NCI-H774 (cell line): ENCODE data around the gene CRYBG2.
"Not testable (repeated sequence)": the region's sequence is repeated elsewhere in the genome, so short reads cannot be mapped to it uniquely, and the experiment has no call there.

Experiments
- DNase-seq: peaks from one replicate; lab custom pipeline; 2025; lab: John Stamatoyannopoulos, UW

The CRYBG2 gene

DNA sequence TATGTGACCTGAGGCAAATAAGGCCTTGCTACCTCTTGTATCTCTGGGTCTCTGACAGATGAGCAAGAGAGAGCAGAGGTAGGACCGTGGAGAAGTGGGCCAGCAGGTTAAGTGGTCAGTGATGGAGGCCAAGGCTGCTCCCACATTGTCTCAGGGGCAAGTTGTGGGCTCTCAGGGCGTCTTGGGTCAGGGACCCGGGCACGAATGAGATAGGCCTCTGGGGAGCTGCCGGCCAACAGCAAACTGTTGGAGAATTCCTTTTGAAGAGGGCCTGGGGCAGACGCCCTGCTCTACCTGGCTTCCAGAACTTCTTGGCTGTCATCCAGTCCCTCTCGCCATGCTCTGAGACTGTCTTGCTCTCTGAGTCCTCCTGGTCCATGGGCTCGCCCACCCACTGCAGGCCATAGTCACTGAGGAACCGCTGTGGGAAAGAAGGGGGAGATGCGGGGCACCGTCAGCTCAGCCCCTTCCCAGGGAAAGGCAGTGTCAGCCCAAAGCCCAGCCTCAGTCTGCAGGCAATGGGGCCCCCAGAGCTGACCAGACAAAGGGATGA, 59.9 kb downstream of the CRYBG2 start:
- no peak for DNase-seq

DNA sequence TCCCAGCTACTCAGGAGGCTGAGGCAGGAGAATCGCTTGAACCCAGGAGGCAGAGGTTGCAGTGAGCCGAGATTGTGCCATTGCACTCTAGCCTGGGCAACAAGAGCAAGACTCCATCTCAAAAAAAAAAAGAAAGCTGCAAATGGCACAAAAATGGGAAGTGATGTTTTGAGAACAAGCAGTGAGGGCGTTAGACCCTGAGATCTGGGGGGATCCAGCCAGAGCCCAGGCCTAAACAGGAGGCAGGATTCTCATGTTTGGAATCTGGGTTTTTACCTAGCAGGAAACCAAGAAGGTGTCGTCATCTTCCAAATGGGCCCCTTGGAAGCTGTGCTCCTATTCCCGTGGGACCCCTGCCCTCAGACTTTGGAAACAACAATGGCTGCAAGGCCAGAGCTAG, 61.2 kb downstream of the CRYBG2 start:
- DNase-seq = not testable (repeated sequence)

DNA sequence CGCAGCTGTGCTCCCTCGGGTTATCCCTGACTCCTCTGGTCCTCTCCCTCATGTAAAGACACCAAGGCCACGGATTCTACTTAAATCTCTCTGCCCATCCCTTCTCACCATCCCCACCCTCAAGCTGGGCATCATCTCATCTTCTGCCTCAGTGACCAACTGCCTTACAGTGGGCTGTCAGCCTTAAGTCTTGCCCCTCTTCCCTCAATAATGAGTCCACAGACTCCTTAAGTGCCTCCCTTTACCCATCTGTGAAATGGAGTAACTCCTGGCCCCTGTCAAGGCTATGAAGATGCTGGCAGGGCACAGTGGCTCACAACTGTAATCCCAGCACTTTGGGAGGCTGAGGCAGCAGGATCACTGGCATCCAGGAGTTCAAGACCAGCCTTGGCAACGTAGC, 62.0 kb downstream of the CRYBG2 start:
- DNase-seq = no peak

DNA sequence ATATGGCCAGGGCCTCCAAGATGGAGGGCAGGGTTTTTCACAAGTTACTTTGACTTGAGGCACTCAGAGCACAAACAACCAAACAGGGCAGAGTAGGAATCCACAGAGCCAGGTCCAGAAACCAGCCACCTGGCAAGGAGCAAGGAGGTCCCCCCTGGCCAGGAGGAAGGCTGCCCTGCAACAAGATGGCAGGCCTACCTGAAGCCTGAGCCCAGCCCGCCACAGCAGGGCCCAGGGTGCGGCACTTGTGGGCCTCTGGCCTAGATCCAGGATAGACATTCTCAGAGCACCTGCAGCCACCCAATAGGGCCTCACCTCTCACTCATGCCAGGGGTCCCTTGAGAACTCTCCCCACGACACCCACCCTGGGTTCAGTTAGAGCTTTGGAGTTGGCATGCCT, 62.5 kb downstream of the CRYBG2 start:
- DNase-seq = no peak

DNA sequence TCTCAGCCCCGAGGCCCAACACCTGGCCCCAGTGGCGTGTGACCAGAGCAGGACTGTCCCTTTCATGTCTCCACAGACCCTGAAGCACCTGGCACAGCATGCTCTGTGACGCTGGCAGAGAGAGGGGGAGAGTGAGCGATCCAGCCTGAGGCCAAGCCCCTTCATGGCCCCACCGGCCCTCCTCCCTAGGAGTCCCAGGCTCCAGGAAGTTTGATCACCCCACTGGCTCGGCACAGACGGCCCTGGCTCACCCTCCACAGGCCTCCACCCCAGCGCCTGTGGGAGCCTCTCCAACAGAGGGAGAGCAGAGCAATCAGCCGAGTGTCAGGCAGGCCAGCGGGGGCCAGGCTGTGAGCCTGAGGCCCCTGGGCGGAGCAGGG, 63.1 kb downstream of the CRYBG2 start:
- DNase-seq = no peak

DNA sequence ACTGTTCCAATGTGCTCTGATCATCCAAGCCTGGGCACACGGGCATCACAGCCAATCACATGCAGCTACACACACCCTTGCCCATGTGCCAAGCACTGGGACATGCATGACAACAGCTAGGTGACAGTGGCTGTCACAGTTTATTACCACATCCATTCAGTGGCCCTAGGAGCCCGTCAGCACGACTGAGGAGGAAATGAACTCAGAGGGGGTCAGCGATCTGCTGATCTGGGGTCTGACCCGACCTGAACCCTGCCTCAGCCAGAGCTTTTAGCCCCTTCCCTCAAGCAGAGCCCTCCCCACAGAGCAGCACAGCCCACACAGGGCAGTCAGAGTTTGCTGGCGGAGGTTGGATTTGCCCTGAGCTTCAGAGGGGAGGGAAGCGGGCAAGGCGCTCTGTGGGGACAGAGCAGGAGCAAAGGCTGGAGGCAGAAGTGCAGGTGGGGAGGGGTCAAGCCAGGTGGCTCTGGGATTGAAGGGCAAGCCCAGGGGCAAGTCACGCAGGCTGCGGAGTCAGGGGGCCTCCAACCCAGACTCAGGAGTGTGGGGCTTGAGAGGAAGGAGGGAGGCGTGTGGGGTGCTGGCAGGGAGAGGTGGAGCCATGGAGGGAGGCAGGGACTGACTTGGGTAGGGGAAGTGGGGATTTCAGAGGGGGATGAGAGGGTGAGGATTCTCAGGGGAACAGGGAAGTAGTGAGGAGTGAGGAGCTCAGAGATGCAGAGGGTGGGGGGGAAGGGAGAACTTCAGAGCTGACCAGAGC, 63.6 kb downstream of the CRYBG2 start:
- DNase-seq = no peak

DNA sequence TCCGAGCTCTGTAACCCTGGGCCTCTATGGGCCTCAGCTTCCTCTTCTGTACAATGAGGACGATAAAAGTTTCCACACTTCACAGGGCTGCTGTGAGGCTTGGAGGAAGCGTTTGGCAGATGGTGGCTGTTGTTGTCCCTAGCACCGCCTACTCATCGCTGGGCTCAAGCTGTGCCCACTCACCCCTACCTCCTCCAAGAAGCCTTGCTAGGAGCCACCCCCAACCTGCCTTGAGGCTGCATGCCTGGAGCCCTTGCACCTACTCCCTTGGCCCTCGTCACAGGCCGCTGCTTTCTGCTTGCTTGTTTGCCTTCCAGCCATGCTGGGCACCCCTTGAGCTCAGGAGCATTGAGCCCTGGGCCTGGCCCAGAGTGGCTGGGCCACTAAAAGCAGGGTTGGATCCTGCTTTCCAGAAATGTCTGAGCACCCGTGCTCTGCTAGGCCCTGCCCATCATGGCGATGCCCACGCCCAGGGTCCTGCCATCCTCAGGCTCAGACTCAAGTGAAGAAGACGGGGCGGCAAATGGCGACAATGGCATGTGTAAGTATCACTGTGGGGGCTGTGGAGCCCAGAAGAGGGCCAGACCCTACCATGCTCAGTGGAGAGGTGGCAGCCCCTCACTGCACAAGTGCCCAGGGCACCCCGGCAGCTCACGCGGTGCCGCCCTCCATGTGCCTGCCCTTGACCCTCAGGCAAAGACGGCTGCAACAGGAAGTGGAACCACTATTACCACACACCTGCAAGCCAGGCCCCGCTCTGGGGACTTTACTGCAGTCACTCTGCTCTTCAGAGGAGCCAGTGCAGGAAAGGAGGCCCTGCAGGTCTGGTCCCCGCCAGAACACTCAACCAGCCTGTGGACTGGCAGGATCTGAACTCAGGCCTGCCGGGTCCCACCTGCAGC, 64.5 kb downstream of the CRYBG2 start:
- DNase-seq = no peak

DNA sequence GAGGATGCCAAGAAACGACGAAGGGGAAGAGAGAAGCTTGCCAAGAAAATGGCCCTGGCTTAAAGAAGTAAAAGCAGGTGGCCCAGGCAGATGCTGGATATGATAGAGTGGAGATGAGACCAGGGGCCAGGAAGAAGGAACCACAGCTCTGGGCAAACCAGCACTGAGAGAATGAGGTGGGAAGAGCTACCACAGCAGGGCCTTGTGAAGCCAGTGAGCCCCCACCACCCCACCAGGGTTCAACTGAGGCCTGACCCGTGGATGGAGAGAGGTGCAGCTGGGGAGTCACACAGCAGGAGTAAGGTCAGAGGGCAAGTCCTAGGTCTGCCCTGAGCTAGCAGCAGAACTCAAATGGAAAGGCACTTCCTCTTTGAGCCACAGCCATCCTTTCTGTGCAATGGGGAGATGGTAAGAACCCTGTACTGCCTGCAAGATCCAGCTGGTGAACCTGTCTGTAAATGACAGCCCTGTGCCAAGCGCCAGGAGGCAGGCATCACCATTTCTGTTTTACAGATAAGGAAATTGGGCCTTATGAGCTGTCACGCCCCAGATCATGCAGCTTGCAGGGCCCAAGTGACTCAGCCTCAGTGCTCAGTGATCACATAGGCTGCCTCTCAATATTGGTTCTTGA, 65.5 kb downstream of the CRYBG2 start:
- no peak for DNase-seq

DNA sequence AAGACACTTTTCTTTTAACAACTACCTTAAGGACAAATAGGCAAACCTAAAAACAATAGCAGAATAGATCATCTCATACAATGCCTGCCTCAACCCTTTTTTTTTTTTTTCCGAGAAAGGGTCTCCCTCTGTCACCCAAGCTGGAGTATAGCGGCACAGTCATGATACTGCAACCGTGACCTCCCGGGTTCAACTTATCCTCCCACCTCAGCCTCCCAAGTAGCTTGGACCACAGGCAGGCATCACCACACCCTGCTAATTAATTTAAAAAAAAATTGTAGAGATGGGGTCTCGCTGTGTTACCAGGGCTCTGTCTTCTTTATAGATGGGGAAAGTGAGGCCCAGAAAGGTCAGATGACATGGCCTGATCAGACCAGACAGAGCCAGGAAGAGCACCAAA, 66.1 kb downstream of the CRYBG2 start:
- DNase-seq = no peak

DNA sequence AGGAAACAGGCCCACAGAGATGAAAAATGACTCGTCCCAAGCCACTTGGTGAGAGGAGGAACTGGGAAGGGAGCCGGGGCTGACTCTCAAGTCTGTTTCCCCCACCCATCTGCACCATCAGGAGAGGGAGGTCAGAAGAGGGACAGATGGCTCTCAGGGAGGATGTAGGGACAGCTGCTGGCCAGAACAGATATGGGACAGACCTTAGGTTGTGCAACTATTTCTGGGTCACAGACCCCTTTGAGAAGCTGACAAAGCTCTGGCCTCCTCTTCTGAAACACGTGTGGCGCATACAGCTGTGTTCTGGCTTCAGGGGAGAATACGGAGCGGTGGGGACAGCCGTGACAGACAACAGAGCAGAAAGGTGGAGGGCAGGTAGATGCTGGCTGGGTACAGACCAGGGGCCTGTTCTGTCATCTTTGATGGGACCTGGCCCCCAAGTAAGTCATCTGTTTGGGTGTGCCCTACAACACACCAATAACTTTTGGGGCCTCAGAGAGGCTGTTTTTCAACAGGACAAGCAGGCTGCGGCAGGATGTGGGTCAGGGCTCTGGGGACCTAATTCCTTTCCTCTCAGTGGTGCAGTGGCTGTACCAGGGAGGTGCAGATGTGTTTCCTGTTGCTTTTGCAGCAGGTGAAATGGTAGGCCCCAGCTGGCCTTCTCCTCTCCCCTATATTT, 66.8 kb downstream of the CRYBG2 start:
- DNase-seq = no peak

DNA sequence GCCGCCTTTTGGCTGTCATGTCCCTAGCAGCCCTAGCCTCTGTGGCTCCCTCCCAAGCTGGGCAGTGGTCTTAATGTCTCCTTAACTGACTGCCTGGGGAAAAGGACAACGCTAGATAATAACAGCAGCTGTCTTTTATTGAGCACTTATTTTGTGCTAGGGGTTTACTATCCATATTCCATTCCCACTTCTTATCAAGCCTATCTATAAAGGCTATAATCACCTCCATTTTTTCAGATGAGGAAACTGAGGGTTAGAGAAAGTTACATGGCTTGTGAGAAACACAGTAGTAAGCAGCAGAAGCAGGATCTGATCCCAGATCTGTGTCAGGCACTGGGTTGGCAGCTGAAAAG, 67.9 kb downstream of the CRYBG2 start:
- DNase-seq = no peak

DNA sequence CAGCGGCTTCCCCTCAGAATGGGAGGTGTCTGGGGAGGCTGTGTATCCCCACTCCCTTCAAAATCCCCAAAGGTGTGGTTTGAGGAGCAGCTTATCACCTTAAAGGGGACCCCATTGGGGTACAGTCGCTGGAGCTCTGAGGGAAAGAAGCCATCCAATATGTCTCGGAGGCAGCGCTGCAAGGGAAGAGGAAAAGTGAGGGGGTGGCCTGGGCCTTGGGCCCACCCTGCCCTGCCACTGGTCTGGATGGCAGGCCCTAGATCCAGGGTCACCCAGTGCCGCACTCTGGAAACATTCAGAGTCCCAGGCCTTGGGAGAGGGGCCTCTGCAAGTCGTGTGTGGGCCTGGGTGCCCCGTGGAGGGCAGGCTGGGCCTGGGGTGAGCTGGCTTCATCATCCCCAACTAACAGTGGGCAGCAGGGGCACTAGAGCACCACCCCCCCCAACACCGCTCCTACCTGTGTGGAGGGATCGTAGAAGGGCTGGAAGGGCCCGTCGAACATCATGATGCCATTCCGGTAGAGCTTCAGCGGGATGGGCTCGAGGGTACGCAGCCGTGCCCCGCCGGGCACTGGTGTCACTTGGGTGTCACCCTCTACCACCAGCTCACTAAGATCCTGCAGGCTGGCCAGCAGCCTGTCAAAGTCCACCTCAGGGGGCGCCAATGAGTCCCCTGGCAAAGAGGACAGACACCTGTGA, 68.4 kb downstream of the CRYBG2 start:
- DNase-seq = no peak

DNA sequence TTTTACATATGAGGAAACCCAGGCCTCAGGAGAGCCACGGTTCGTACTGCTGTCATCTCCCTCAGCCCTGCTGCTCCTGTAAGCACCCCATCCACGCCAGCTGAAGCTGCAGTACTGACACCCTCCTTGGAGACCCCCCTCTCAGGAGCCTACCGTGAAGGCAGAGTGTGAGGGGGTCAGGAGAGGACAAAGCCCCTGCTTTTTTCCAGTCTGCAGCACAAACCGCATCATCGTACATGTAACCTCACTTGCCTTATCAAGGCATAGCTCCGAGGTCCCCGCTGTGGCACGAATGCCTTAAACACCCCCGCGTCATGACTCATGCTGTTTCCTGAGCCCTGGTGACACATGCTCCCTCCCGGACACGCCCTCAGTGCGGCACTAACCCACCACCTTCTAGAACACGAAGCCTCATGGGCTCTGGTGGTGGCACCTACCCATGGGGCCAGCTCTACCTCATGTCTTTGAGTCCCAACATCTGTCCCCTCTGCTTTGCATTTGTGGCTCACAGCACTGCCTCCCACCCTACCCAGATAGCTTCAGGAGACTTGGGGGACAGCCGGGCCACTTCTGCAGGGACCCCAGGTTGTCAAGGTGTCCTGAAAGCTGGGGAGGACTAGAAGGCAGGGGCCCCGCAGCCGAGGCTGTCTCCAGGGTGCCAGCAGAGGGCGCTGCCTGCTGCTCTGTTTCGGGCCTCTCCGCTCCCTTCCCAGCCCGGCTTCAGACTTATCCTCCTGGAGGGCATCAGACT, 69.2 kb downstream of the CRYBG2 start:
- no peak for DNase-seq

DNA sequence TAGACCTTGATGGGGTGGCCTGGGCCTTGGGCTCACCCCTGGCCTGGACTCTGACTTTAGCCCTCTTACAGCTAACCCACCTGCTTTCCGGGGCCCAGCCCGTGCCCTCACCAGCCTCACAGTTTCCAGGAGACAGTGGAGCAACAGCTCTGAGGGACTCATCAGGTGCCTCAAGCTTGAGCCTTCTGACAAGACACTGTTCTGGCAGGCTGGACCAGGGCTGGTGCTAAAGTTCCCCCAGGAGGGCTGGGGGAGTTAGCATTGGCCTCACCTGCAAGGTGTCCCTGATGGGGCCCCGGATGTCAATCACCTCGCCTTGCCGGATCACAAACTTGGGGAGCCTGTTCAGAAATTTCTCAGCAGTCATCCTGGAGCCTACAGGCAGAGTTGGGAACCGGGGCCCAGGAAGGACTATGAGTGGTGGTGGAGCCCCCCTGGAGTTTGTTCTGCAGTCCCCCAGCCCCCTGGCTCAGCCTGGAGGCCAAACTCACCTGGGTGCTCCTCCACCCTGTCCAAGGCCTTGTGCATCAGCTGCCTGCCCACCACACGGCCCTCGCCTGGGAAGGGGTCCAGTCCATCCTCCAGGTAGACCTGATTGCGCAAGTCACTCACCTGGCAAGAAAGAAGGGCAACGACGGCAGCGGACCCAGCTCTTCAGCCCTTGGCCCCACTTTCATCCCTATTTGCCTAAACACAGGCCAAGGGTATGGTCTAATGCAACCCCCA, 69.9 kb downstream of the CRYBG2 start:
- DNase-seq = no peak

DNA sequence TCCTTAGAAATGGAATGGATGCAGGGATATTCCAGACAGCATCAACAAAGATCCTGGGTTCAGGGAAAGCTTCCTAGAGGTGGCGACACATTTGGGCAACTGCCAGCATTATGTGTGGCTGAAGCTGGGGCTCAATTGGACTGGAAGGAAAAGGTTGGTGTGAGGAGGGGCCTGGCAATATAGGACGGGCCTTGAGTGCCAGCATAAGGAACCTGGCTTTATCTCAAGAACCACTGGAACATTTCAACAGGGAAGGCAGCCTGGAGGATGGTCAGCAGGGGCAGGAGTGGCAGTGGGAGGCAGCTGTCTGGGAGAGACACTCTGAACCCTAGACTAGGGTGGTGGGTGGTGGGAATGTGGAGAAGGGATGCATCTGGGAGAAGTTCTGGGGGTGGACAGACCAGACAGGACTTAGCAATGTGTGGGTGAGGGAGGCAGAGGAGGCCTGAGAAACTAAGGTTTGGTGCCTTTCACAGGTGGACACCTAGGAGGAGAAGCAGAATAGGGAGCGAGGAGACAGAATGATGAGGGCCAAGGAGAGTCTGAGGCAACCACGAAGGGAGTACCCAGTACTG, 70.6 kb downstream of the CRYBG2 start:
- DNase-seq = no peak

DNA sequence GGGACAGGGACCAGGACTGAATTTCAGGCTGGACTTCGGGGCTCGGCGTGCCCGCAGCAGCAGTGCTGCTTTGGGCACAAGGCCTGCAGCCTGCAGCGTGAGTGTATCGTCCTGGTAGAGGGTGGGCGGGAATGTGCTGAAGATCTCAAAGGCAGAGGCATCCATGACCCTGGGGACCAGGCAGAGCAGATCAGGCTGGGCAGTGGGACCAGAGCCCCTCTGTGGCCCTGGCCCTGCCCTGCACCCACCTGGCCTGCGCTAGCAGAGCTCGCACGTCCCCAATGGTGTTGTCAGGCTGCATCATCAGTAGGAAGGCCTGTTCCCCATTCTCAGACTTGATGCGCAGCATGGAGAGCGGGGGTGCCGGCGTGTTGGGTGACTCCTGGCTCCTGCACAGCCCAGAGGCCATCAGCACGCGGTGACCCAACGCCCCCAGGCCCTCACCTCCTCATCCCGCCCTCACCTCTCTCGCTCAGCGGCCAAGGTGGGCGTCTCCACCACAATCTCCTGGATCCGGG, 71.5 kb downstream of the CRYBG2 start:
- no peak for DNase-seq

DNA sequence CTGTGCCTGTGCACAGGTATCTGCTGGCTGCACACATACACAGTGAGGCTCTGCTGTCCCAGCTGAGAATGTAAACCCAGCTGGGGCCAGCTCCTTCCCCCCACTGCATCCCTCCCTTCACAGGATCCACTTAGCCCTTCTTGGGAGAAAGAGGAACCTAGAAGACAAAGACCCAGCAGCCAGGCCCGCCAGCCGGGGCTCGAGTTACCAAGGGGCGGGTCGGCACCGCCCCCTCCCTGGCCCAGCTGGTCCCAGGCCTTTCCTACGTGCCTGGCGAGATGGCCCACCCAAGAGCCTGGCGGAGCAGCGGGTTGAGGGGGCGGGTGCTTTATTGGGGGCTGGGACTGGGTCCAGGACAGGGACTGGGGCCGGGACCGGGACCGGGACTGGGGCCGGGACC, 72.0 kb downstream of the CRYBG2 start:
- DNase-seq = no peak

DNA sequence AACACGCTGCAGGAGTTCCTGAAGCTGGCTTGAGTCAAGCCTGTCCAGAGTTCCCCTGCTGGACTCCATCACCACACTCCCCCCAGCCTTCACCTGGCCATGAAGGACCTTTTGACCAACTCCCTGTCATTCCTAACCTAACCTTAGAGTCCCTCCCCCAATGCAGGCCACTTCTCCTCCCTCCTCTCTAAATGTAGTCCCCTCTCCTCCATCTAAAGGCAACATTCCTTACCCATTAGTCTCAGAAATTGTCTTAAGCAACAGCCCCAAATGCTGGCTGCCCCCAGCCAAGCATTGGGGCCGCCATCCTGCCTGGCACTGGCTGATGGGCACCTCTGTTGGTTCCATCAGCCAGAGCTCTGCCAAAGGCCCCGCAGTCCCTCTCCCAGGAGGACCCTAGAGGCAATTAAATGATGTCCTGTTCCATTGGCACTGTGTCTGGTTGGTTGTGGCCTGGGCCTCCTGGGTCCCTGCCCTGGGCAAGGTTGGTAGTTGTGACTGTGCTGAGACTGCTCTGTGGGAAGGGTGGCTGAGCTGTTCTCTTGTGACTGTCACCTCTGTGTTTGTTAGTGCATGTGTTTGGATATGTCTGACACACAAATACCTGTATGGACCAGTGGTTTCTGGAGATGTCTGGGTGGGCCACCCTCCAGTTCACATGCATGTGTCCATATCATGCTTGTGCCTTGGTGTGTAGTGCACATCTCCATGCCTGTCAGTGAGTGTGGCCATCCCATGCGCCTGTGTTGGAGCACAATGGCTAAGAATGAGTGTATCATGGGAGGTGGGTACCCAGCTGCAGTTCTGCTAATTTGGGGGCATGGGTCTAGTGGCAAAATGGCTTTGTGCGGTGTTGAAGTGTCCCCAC, 72.6 kb downstream of the CRYBG2 start:
- DNase-seq = no peak
